Right lobe of liver (tissue), 4 donors: ENCODE results near the gene ZNF319.

ENCODE experiments used
- POLR2A ChIP-seq: fragments of 450-650 bp; IDR thresholded peaks from one replicate; pipeline ENCODE4 v1.6.1; 2017; ENCODE audit warnings: antibody characterized with exemption, mild to moderate bottlenecking
- TF ChIP-seq, protein P1 (sequence below), 4 donors: fragments of 200-600 bp in 3 of 4; fragments of 450-650 bp in 1 of 4; IDR thresholded peaks; one replicate each; pipeline versions ENCODE4 v1.5.1 to v1.8.0; 2016 to 2022; ENCODE audit warnings: antibody characterized with exemption in 4 of 4, mild to moderate bottlenecking in 2 of 4
- donor health status: DM: no; HTN: no; CAD: no.
- donor health status: DM: no; HTN: no; CAD: no.
- donor health status: DM: no; HTN: yes; CAD: no.

DNA sequence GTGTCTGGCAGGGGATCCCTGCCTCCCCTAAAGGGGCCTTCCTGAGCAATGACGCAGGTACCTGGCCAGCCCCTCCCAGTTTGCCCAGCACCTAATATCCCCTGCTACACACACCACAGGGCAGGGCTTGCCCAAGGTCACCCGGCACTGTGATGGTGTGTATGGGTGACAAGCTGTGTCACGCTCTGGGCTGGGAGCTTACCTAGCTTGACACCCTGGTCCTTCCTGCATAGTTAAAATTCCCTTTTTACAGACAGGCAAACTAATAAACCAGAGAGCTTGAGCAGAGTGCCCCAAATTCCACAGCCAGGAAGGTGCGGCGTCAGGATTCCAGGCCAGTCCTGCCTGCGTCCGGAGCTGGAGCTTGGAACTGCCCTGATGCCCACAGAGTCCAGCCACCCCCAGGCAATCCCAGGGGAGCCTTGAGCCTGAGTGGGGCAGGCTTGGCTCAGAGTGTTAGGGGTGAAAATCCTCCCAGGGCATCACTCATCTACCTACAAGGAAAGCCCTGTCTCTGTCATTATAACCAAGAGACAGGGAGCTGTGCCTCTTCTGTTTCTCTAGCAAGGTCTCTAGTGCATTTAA, 43.2 kb upstream of the ZNF319 start:
- TF ChIP-seq, protein P1, sequence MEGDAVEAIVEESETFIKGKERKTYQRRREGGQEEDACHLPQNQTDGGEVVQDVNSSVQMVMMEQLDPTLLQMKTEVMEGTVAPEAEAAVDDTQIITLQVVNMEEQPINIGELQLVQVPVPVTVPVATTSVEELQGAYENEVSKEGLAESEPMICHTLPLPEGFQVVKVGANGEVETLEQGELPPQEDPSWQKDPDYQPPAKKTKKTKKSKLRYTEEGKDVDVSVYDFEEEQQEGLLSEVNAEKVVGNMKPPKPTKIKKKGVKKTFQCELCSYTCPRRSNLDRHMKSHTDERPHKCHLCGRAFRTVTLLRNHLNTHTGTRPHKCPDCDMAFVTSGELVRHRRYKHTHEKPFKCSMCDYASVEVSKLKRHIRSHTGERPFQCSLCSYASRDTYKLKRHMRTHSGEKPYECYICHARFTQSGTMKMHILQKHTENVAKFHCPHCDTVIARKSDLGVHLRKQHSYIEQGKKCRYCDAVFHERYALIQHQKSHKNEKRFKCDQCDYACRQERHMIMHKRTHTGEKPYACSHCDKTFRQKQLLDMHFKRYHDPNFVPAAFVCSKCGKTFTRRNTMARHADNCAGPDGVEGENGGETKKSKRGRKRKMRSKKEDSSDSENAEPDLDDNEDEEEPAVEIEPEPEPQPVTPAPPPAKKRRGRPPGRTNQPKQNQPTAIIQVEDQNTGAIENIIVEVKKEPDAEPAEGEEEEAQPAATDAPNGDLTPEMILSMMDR (IDR thresholded peaks at IDR 0.05): no peak
- TF ChIP-seq POLR2A: no peak
